Measurements from ENCODE around the gene CARF. TPM values are rescaled to one million over a fixed set of nuclear protein-coding genes. Genes with fewer than 3 reads are reported as not detected.

Gene CARF
- total RNA-seq, 1 experiment from 2014 or later, result 4.2 TPM

GRCh38 chr2:203002054-203002821, 90.2 kb downstream of the CARF start:
- Mint-ChIP-seq H3K4me3 (no peak overlapping the region), H3K9me3 (no peaks in the 10 kb centered on the region), H3K27me3 (ENCODE audit: low read depth) (no peaks in the 10 kb centered on the region), H3K4me1 (peaks cover 4 to 7% of the 10 kb centered on the region in 2 experiments; a peak in 3 of 4 replicates), H3K36me3 (ENCODE audit: insufficient read depth in 1 of 3, low read depth in 3 of 3) (no peaks in the 10 kb centered on the region), H3K27ac (no peak overlapping the region)
- H3K4ac ChIP-seq (ENCODE audit: low read depth, low read length), result no peak overlapping the region
- H3K23me2 ChIP-seq (ENCODE audit: insufficient read length, low read depth, low read length, poor library complexity, severe bottlenecking), result no peaks in the 10 kb centered on the region
- H3K27me3 ChIP-seq (ENCODE audit: insufficient read depth, low read length), result no peaks in the 10 kb centered on the region
- no peaks in the 10 kb centered on the region for H3K79me1 ChIP-seq (ENCODE audit: insufficient read depth, low read depth, low read length, poor library complexity, severe bottlenecking)
- H3K18ac ChIP-seq (ENCODE audit: insufficient read length, low read depth, low read length), result no peak overlapping the region
- H2BK5ac ChIP-seq (ENCODE audit: insufficient read length, low read length), result no peak overlapping the region
- no peak overlapping the region for H2BK12ac ChIP-seq (ENCODE audit: insufficient read length, low read depth, low read length)
- no peak overlapping the region for H2AK5ac ChIP-seq (ENCODE audit: insufficient read length, low read length)
- H3K56ac ChIP-seq (ENCODE audit: insufficient read length, low read depth, low read length), result no peak overlapping the region
- no peaks in the 10 kb centered on the region for H3K79me2 ChIP-seq (ENCODE audit: insufficient read depth, low read length)
- peaks cover 3% of the 10 kb centered on the region; the same call in 1 of the 2 replicates for H3K4me1 ChIP-seq (ENCODE audit: insufficient read depth, low read length)
- no peak overlapping the region for H3K9ac ChIP-seq (ENCODE audit: extremely low read depth, insufficient read length, low read length)
- WGBS (ENCODE audit: extremely low coverage, insufficient read length, low lambda C conversion rate), result no CpG with 5 or more reads among the region's 3 CpGs
- no peak overlapping the region for H4K5ac ChIP-seq (ENCODE audit: insufficient read length, low read depth, low read length)
- no peak overlapping the region for H2BK120ac ChIP-seq (ENCODE audit: low read depth, low read length, poor library complexity, severe bottlenecking)
- no peak overlapping the region for H3K14ac ChIP-seq (ENCODE audit: insufficient read depth, low read length)
- no peak overlapping the region for H4K8ac ChIP-seq (replicated peaks; ENCODE audit: insufficient read length, low read depth, low read length)
- no peaks in the 10 kb centered on the region for H3K9me3 ChIP-seq (ENCODE audit: control insufficient read depth, low read depth, low read length)
- H3T11ph ChIP-seq (ENCODE audit: low read length), result no peak overlapping the region
- H4K20me1 ChIP-seq (ENCODE audit: control insufficient read depth, insufficient read depth, insufficient read length), result no peaks in the 10 kb centered on the region
- no peak for TF ChIP-seq CTCF (conservative IDR thresholded peaks at IDR 0.05)
- no peak overlapping the region for H3K4me2 ChIP-seq (ENCODE audit: insufficient read depth, insufficient read length, low read length)
- H3K27ac ChIP-seq (ENCODE audit: insufficient read length, low read depth, low read length), result no peak overlapping the region
- DNase-seq, result no peak
- no peak overlapping the region for H2AFZ ChIP-seq (ENCODE audit: low read length)
- H4K91ac ChIP-seq (ENCODE audit: insufficient read length, low read depth, low read length), result no peak overlapping the region
- H2BK15ac ChIP-seq (ENCODE audit: low read depth, low read length), result no peak overlapping the region
- no peak overlapping the region for H2BK20ac ChIP-seq (ENCODE audit: low read depth, low read length, poor library complexity, severe bottlenecking)
- no peak overlapping the region for H3K23ac ChIP-seq (ENCODE audit: insufficient read length, low read depth, low read length)
